ENCODE data around the gene UBE2QL1. TPM values are rescaled to one million over a fixed set of nuclear protein-coding genes. Genes with fewer than 3 reads are reported as not detected.
A peak's percentile ranks its signal among the peaks of the same experiment; 100 is the strongest.

UBE2QL1 gene
- total RNA-seq, 1 experiment from 2014 or later, result 0.50 TPM

DNA sequence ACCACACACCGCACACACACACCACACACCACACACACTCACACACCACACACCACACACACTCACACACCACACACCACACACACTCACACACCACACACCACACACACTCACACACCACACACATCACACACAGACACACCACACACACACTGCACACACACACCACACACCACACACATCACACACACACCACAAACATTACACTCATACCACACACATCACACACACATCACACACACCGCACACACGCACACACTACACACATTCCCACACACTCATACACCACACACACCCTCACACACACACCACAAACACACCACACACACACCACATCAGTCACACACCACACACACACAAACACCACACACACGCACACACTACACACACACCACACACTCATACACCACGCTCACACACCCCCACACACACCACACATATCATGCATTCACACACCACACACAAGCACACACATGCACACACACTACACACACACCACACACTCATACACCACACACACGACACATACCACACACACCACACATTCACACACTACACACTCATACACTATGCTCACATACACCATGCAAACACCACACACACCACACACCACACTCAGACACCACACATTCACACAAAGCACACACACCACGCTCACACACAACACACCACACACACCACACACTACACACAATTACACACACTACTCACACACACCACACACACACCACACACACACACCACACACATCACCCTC lies 1.1 kb upstream of the UBE2QL1 start:
- Mint-ChIP-seq H3K27me3 (ENCODE audit: low read depth) (peaks cover 48% of the 10 kb centered on the region), H3K4me1 (peaks cover 19% of the 10 kb centered on the region), H3K36me3 (no peaks in the 10 kb centered on the region), H3K4me3 (no peak overlapping the region), H3K9me3 (no peaks in the 10 kb centered on the region), H3K27ac (no peak overlapping the region)
- POLR2A ChIA-PET, result no interaction called here
- ATAC-seq (no peak), DNase-seq (ENCODE audit: low spot score) (no peak)
- CTCF ChIA-PET, result no interaction called here
- TF ChIP-seq PRRX2 (CRISPR knock-in tag; IDR thresholded peaks at IDR 0.05) (no peak), SP1 (CRISPR knock-in tag; conservative IDR thresholded peaks at IDR 0.05) (no peak), ZNF416 (CRISPR knock-in tag; IDR thresholded peaks at IDR 0.05) (no peak), GTF2I (CRISPR knock-in tag; conservative IDR thresholded peaks at IDR 0.05) (no peak), EMX1 (CRISPR knock-in tag; IDR thresholded peaks at IDR 0.05) (no peak), NFE2L1 (CRISPR knock-in tag; IDR thresholded peaks at IDR 0.05) (0 out of 2 replicates have a peak, but pooled peaks have one; percentile 17)
- TF ChIP-seq, protein P1, sequence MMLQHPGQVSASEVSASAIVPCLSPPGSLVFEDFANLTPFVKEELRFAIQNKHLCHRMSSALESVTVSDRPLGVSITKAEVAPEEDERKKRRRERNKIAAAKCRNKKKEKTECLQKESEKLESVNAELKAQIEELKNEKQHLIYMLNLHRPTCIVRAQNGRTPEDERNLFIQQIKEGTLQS (CRISPR knock-in tag; conservative IDR thresholded peaks at IDR 0.05), result no peak
- TF ChIP-seq, protein P2, sequence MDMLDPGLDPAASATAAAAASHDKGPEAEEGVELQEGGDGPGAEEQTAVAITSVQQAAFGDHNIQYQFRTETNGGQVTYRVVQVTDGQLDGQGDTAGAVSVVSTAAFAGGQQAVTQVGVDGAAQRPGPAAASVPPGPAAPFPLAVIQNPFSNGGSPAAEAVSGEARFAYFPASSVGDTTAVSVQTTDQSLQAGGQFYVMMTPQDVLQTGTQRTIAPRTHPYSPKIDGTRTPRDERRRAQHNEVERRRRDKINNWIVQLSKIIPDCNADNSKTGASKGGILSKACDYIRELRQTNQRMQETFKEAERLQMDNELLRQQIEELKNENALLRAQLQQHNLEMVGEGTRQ (CRISPR knock-in tag; IDR thresholded peaks at IDR 0.05), result no peak

DNA sequence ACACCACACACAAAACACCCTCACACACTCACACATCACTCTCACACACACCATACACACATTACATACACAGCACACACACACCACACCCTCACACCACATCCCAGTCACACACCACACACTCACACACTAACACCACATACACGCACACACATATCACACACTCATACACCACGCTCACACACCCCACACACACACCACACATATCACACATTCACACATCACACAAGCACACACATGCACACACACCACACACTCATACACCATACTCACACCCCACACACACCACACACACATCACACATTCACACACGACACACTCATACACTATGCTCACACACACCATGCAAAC lies 543 bp upstream of the UBE2QL1 start:
- Mint-ChIP-seq H3K27me3 (ENCODE audit: low read depth) (peaks cover 51% of the 10 kb centered on the region), H3K4me3 (no peak overlapping the region), H3K36me3 (no peaks in the 10 kb centered on the region), H3K4me1 (peaks cover 19% of the 10 kb centered on the region), H3K27ac (no peak overlapping the region), H3K9me3 (no peaks in the 10 kb centered on the region)
- no peak for ATAC-seq
- ChIA-PET CTCF (no interaction called here), POLR2A (interaction anchor here (0.6 to 1.2 kb wide), 2 partner anchors 28 to 1309 kb away, joined by 3 read pairs; no protein-coding TSS in a partner anchor)
- no peak for DNase-seq (ENCODE audit: low spot score)
- TF ChIP-seq NFATC4 (CRISPR knock-in tag; IDR thresholded peaks at IDR 0.05), result no peak
- TF ChIP-seq HMGA2 (CRISPR knock-in tag; IDR thresholded peaks at IDR 0.05), result no peak
- no peak for TF ChIP-seq PRRX2 (CRISPR knock-in tag; IDR thresholded peaks at IDR 0.05)
- TF ChIP-seq, protein P3, sequence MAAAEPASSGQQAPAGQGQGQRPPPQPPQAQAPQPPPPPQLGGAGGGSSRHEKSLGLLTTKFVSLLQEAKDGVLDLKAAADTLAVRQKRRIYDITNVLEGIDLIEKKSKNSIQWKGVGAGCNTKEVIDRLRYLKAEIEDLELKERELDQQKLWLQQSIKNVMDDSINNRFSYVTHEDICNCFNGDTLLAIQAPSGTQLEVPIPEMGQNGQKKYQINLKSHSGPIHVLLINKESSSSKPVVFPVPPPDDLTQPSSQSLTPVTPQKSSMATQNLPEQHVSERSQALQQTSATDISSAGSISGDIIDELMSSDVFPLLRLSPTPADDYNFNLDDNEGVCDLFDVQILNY (CRISPR knock-in tag; IDR thresholded peaks at IDR 0.05), result no peak
- no peak for TF ChIP-seq ELF4 (CRISPR knock-in tag; IDR thresholded peaks at IDR 0.05; ENCODE audit: low read depth)
- TF ChIP-seq, protein P4, sequence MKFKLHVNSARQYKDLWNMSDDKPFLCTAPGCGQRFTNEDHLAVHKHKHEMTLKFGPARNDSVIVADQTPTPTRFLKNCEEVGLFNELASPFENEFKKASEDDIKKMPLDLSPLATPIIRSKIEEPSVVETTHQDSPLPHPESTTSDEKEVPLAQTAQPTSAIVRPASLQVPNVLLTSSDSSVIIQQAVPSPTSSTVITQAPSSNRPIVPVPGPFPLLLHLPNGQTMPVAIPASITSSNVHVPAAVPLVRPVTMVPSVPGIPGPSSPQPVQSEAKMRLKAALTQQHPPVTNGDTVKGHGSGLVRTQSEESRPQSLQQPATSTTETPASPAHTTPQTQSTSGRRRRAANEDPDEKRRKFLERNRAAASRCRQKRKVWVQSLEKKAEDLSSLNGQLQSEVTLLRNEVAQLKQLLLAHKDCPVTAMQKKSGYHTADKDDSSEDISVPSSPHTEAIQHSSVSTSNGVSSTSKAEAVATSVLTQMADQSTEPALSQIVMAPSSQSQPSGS (CRISPR knock-in tag; IDR thresholded peaks at IDR 0.05; ENCODE audit: borderline replicate concordance, low read depth), result no peak
- no peak for TF ChIP-seq JAZF1 (CRISPR knock-in tag; IDR thresholded peaks at IDR 0.05)
- no peak for TF ChIP-seq RORB (CRISPR knock-in tag; IDR thresholded peaks at IDR 0.05)
- no peak for TF ChIP-seq MYBL2 (CRISPR knock-in tag; IDR thresholded peaks at IDR 0.05)
- TF ChIP-seq ZNF138 (CRISPR knock-in tag; conservative IDR thresholded peaks at IDR 0.05), result no peak
- TF ChIP-seq ZNF121 (CRISPR knock-in tag; IDR thresholded peaks at IDR 0.05), result no peak
- TF ChIP-seq, protein P5, sequence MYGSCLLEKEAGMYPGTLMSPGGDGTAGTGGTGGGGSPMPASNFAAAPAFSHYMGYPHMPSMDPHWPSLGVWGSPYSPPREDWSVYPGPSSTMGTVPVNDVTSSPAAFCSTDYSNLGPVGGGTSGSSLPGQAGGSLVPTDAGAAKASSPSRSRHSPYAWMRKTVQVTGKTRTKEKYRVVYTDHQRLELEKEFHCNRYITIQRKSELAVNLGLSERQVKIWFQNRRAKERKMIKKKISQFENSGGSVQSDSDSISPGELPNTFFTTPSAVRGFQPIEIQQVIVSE (CRISPR knock-in tag; IDR thresholded peaks at IDR 0.05; ENCODE audit: borderline replicate concordance), result no peak
- no peak for TF ChIP-seq ESRRA (CRISPR knock-in tag; IDR thresholded peaks at IDR 0.05; ENCODE audit: borderline replicate concordance)
- TF ChIP-seq, protein P6, sequence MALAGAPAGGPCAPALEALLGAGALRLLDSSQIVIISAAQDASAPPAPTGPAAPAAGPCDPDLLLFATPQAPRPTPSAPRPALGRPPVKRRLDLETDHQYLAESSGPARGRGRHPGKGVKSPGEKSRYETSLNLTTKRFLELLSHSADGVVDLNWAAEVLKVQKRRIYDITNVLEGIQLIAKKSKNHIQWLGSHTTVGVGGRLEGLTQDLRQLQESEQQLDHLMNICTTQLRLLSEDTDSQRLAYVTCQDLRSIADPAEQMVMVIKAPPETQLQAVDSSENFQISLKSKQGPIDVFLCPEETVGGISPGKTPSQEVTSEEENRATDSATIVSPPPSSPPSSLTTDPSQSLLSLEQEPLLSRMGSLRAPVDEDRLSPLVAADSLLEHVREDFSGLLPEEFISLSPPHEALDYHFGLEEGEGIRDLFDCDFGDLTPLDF (CRISPR knock-in tag; IDR thresholded peaks at IDR 0.05), result no peak
- TF ChIP-seq GRHL2 (CRISPR knock-in tag; IDR thresholded peaks at IDR 0.05; ENCODE audit: insufficient replicate concordance, severe bottlenecking), result no peak
- no peak for TF ChIP-seq SMAD4 (CRISPR knock-in tag; IDR thresholded peaks at IDR 0.05)
- TF ChIP-seq ZNF396 (CRISPR knock-in tag; IDR thresholded peaks at IDR 0.05; ENCODE audit: borderline replicate concordance), result no peak

Measured in WTC11 (cell line).